Vagina (tissue), 2 donors: Measurements from ENCODE around the gene PAX6.

Source experiments
- POLR2A ChIP-seq, 2 donors: fragments of 450-650 bp; IDR thresholded peaks; one replicate each; pipeline ENCODE4 v1.6.1; 2017; ENCODE audit warnings: antibody characterized with exemption in 2 of 2, mild to moderate bottlenecking in 2 of 2, moderate library complexity in 2 of 2
- POLR2AphosphoS5 ChIP-seq, 2 donors: sonication (generic); formaldehyde crosslinking; IDR thresholded peaks; one replicate each; pipeline ENCODE4 v1.9.0; 2017; ENCODE audit warnings: antibody characterized with exemption in 2 of 2, mild to moderate bottlenecking in 2 of 2, low read depth in 1 of 2; ENCODE audit not compliant: insufficient read depth in 1 of 2
- TF ChIP-seq, protein P1 (sequence below), 3 experiments: fragments of 450-650 bp in 2 of 3; fragments of 200-600 bp in 1 of 3; sonication (generic) in 1 of 3; IDR thresholded peaks; one replicate each; pipeline ENCODE4 v1.5.1; 2017 to 2019; ENCODE audit warnings: antibody characterized with exemption in 3 of 3, mild to moderate bottlenecking in 2 of 3, moderate library complexity in 2 of 3

DNA sequence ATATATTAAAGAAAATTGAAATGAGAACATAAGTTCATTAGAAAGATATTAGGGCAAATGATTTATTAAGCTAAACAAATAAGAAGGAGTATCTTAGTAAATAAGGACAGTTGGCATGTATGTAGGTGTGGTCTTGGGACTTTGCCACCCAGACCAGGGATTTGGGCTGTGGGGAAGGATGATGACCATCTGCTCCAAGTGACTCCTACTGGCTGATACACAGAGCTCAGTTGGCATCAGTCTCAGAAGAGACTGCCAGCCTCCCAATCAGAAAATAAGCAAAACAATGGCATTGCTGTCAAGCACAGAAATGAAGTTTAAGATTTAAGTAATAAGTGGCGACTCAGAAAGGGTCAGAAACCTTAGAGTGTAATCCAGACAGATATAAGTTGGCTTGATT lies 49.5 kb downstream of the PAX6 start:
- TF ChIP-seq, protein P1, sequence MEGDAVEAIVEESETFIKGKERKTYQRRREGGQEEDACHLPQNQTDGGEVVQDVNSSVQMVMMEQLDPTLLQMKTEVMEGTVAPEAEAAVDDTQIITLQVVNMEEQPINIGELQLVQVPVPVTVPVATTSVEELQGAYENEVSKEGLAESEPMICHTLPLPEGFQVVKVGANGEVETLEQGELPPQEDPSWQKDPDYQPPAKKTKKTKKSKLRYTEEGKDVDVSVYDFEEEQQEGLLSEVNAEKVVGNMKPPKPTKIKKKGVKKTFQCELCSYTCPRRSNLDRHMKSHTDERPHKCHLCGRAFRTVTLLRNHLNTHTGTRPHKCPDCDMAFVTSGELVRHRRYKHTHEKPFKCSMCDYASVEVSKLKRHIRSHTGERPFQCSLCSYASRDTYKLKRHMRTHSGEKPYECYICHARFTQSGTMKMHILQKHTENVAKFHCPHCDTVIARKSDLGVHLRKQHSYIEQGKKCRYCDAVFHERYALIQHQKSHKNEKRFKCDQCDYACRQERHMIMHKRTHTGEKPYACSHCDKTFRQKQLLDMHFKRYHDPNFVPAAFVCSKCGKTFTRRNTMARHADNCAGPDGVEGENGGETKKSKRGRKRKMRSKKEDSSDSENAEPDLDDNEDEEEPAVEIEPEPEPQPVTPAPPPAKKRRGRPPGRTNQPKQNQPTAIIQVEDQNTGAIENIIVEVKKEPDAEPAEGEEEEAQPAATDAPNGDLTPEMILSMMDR (IDR thresholded peaks at IDR 0.05) = no peak
- TF ChIP-seq POLR2AphosphoS5 (IDR thresholded peaks at IDR 0.05; ENCODE audit: insufficient read depth in 1 of 2, low read depth in 1 of 2) = no peak
- no peak for TF ChIP-seq POLR2A (IDR thresholded peaks at IDR 0.05)
